Muscle of leg (tissue), 11 donors: Measurements from ENCODE around the gene MTFR2. TPM values are rescaled to one million over a fixed set of nuclear protein-coding genes. Genes with fewer than 3 reads are reported as not detected.

Experiments
- DNase-seq: peaks from one replicate; pipeline ENCODE4 v3.0.0; 2013
- H3K27ac ChIP-seq: one replicate; pipeline ENCODE4 v1.5.1; 2013; ENCODE audit warnings: mild to moderate bottlenecking, low read length, control low read depth
- H3K27me3 ChIP-seq: one replicate; pipeline ENCODE4 v1.6.1; 2013; ENCODE audit warnings: low read length; ENCODE audit not compliant: control insufficient read depth, insufficient read depth
- H3K36me3 ChIP-seq: one replicate; pipeline ENCODE4 v1.6.1; 2013; ENCODE audit warnings: low read length; ENCODE audit not compliant: control insufficient read depth, insufficient read depth
- H3K4me1 ChIP-seq: one replicate; pipeline ENCODE4 v1.6.1; 2013; ENCODE audit warnings: low read length; ENCODE audit not compliant: control insufficient read depth, insufficient read depth
- H3K4me3 ChIP-seq: one replicate; pipeline ENCODE4 v1.5.1; 2013; ENCODE audit warnings: low read length, control low read depth
- H3K9me3 ChIP-seq: replicated peaks from 2 replicates; pipeline ENCODE4 v1.6.1; 2013; ENCODE audit warnings: low read depth, low read length; ENCODE audit not compliant: control insufficient read depth
- WGBS: methylation state at CpG from one replicate; pipeline ENCODE4 v1.1.5; 2013; ENCODE audit warnings: missing lambda C conversion rate; ENCODE audit not compliant: insufficient coverage; 5-methylcytosine and 5-hydroxymethylcytosine counted together
- polyA plus RNA-seq, 8 donors: library from polyadenylated mRNA; unstranded; fragments of 120-200 nt; gene quantifications; one replicate each; pipeline versions ENCODE4 v1.2.1 to v1.2.3, GENCODE V29; 2013; ENCODE audit warnings: inconsistent platforms in 1 of 8, low replicate concordance in 1 of 8; ENCODE audit not compliant: insufficient read length in 8 of 8, insufficient read depth in 1 of 8
- total RNA-seq: library from RNA; stranded (reverse); fragments of 120-200 nt; gene quantifications from one replicate; pipeline ENCODE4 v1.2.4, GENCODE V29; 2013

MTFR2 gene
- total and polyA plus RNA-seq, 9 donors = 0.58 to 2.4 (median 1.5) TPM

- H3K27me3 ChIP-seq = no peaks in the 10 kb centered on the region
- no peak overlapping the region for H3K4me3 ChIP-seq
- peaks cover 24% of the 10 kb centered on the region for H3K36me3 ChIP-seq
- no CpG with 5 or more reads among the region's 3 CpGs for WGBS
- DNase-seq = no peak
- H3K4me1 ChIP-seq = no peaks in the 10 kb centered on the region
- H3K27ac ChIP-seq = no peak overlapping the region
- H3K9me3 ChIP-seq = no peaks in the 10 kb centered on the region
Measured at GRCh38 chr6:136189104-136189503, 61.0 kb downstream of the MTFR2 start.

GRCh38 chr6:136188486-136188885, 61.6 kb downstream of the MTFR2 start:
- Histone ChIP-seq H3K36me3 (peaks cover 24% of the 10 kb centered on the region), H3K27me3 (no peaks in the 10 kb centered on the region), H3K27ac (no peak overlapping the region), H3K4me1 (no peaks in the 10 kb centered on the region), H3K9me3 (no peaks in the 10 kb centered on the region), H3K4me3 (no peak overlapping the region)
- 29% methylated on average over 1 of the region's 2 CpGs for WGBS
- DNase-seq = no peak

DNA sequence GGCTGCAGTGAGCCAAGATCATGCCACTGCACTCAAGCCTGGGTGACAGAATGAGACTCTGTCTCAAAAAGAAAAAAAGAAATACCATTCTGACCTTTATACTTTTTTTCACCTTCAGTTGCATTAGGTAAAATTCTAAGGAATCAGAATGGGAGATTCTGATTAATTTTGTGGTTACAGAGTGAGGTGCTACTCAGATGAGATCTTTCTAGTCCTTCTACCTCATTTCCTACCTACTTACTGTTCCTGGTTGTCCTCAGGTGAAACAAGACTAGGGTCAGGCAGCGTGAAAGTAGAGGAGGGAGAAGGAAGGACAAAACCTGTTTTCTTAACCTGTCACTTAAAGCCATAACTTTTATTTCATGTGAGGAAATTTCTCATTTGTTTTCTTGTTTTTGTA, 63.7 kb downstream of the MTFR2 start:
- Histone ChIP-seq H3K36me3 (peaks cover 17% of the 10 kb centered on the region), H3K4me1 (no peaks in the 10 kb centered on the region), H3K9me3 (no peaks in the 10 kb centered on the region), H3K4me3 (no peak overlapping the region), H3K27ac (no peak overlapping the region), H3K27me3 (no peaks in the 10 kb centered on the region)
- WGBS = no CpG with 5 or more reads among the region's 1 CpG
- no peak for DNase-seq

GRCh38 chr6:136184738-136185137, 65.4 kb downstream of the MTFR2 start:
- Histone ChIP-seq H3K36me3 (peaks cover 29% of the 10 kb centered on the region), H3K4me1 (no peaks in the 10 kb centered on the region), H3K4me3 (no peak overlapping the region), H3K27ac (no peak overlapping the region), H3K9me3 (no peaks in the 10 kb centered on the region), H3K27me3 (no peaks in the 10 kb centered on the region)
- DNase-seq = no peak
- no CpG with 5 or more reads among the region's 1 CpG for WGBS

- no CpG with 5 or more reads among the region's 1 CpG for WGBS
- Histone ChIP-seq H3K4me3 (no peak overlapping the region), H3K4me1 (no peaks in the 10 kb centered on the region), H3K27me3 (no peaks in the 10 kb centered on the region), H3K36me3 (peaks cover 21% of the 10 kb centered on the region), H3K27ac (no peak overlapping the region), H3K9me3 (no peaks in the 10 kb centered on the region)
- DNase-seq = no peak
Measured at GRCh38 chr6:136181861-136182260, 68.2 kb downstream of the MTFR2 start.

GRCh38 chr6:136181512-136181833, 68.6 kb downstream of the MTFR2 start:
- DNase-seq = no peak
- Histone ChIP-seq H3K9me3 (no peaks in the 10 kb centered on the region), H3K4me3 (no peak overlapping the region), H3K4me1 (no peaks in the 10 kb centered on the region), H3K27ac (no peak overlapping the region), H3K27me3 (no peaks in the 10 kb centered on the region), H3K36me3 (peaks cover 21% of the 10 kb centered on the region)
- no CpG with 5 or more reads among the region's 1 CpG for WGBS

Other genes with a start within 250 kb of the MTFR2 start
- gene BCLAF1, start 39.5 kb upstream of the MTFR2 start, total RNA-seq = 159 TPM
- 100 to 1,000 TPM in 7 of 8 donors, 10 to 100 TPM in 1; 75.5 to 133 (median 118) TPM for gene BCLAF1, start 39.5 kb upstream of the MTFR2 start, polyA plus RNA-seq